GM23338 (cell line): ENCODE measurements around the gene TAOK1.

ENCODE experiments used
- EZH2 ChIP-seq: fragments of 200-600 bp; sonication (generic); IDR thresholded peaks from one replicate; pipeline ENCODE4 v1.8.0; 2017; ENCODE audit warnings: antibody characterized with exemption, mild to moderate bottlenecking, low read depth; ENCODE audit not compliant: unreplicated experiment
- NANOG ChIP-seq: IDR thresholded peaks from 2 replicates; pipeline ENCODE4 v1.6.1; 2016; ENCODE audit warnings: antibody characterized with exemption, borderline replicate concordance

DNA sequence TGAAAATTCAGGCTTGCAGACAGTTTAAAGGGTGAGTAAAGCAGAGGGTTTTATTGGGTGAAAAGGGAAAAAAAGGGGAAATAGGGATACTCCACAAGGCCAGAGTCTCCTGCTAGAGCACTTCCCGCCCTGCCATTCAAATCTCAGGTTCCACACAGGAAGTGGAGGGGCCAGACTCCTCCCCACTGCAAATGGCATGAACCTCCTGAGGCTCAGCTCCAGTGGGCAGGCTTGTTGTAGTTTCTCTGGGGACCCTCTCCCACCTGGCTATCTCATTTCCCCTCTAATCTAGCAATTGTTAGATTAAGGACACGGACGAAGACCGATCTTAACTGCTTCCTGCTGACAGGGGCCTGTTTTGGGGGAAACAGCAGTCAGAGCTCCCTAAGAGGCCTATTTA lies 43.4 kb downstream of the TAOK1 start:
- TF ChIP-seq EZH2 (no peak), NANOG (no peak)
